Diencephalon (tissue), 1 donor: ENCODE data around the gene EPGN. TPM values are rescaled to one million over a fixed set of nuclear protein-coding genes. Genes with fewer than 3 reads are reported as not detected.

Experiments
- total RNA-seq: library from RNA; depleted of rRNA; stranded (reverse); fragments of >200 nt; gene quantifications from one replicate; pipeline ENCODE4 v1.2.3, GENCODE V29; 2014

The EPGN gene
- not detected for total RNA-seq

GRCh38 chr4:74308215-74308614 lies at the start of gene EPGN:
TSS of gene EPGN (plus strand) at chr4:74308470. CDS start at chr4:74308534, 64 bp downstream.

GRCh38 chr4:74364652-74365491 lies 56.6 kb downstream of the EPGN start, which contains the start of gene EREG:
TSS of gene EREG (plus strand) at chr4:74365145. CDS start at chr4:74365309, 164 bp downstream.

Other genes starting within 250 kb of the EPGN start
- 3.7 TPM for gene CXCL2, start 209.3 kb upstream of the EPGN start, total RNA-seq
- 72.2 TPM for gene MTHFD2L, start 150.4 kb upstream of the EPGN start, total RNA-seq
- under 0.01 TPM for gene EREG, start 56.7 kb downstream of the EPGN start, total RNA-seq
- not detected for gene AREG, start 136.7 kb downstream of the EPGN start, total RNA-seq